Common myeloid progenitor, CD34-positive (primary cell): ENCODE measurements around the gene ZNRF2.
A peak's percentile ranks its signal among the peaks of the same experiment; 100 is the strongest.

Experiments used
- CTCF ChIA-PET: fragments of 350-600 bp; sonication (Branson Sonifier 250); formaldehyde crosslinking; loops from one replicate; lab custom pipeline; 2021; ENCODE audit warnings: antibody characterized with exemption; lab: Charles Lee
- POLR2A ChIA-PET: fragments of 350-600 bp; sonication (Branson Sonifier 250); formaldehyde crosslinking; loops from one replicate; lab custom pipeline; 2021; ENCODE audit warnings: antibody characterized with exemption; lab: Charles Lee
- DNase-seq, 3 donors: peaks; one replicate each; pipeline versions ENCODE4 v3.0.0 to v3.0.0-alpha.2; 2013
- H3K27ac ChIP-seq, 2 experiments: 1 replicate in 1 of 2; 2 replicates in 1 of 2; pipeline ENCODE4 v1.7.0; 2013; ENCODE audit warnings: inconsistent platforms in 2 of 2, low read length in 2 of 2, mild to moderate bottlenecking in 2 of 2, low read depth in 1 of 2, moderate library complexity in 1 of 2; ENCODE audit not compliant: severe bottlenecking in 2 of 2, insufficient read depth in 1 of 2, poor library complexity in 1 of 2
- H3K27me3 ChIP-seq, 5 experiments: replicated peaks in 2 of 5; 1 replicate in 3 of 5; 2 replicates in 2 of 5; pipeline versions ENCODE4 v1.6.1 to v1.7.0; 2013; ENCODE audit warnings: low read length in 4 of 5, mild to moderate bottlenecking in 2 of 5, moderate library complexity in 2 of 5, inconsistent platforms in 1 of 5; ENCODE audit not compliant: insufficient read depth in 5 of 5, control insufficient read depth in 4 of 5
- H3K36me3 ChIP-seq, 4 experiments: 1 replicate in 2 of 4; 2 replicates in 2 of 4; pipeline versions ENCODE4 v1.6.1 to v1.7.0; 2013; ENCODE audit warnings: low read length in 3 of 4, control low read depth in 1 of 4, mild to moderate bottlenecking in 1 of 4; ENCODE audit not compliant: control insufficient read depth in 4 of 4, insufficient read depth in 4 of 4
- H3K4me1 ChIP-seq, 4 experiments: 1 replicate in 3 of 4; 2 replicates in 1 of 4; pipeline versions ENCODE4 v1.6.1 to v1.7.1; 2013; ENCODE audit warnings: low read length in 3 of 4, mild to moderate bottlenecking in 3 of 4, control low read depth in 1 of 4, inconsistent platforms in 1 of 4, moderate library complexity in 1 of 4; ENCODE audit not compliant: control insufficient read depth in 4 of 4, insufficient read depth in 4 of 4; ENCODE audit errors: control extremely low read depth in 1 of 4
- H3K4me3 ChIP-seq, 7 experiments: 1 replicate in 4 of 7; 2 replicates in 3 of 7; pipeline versions ENCODE4 v1.5.1 to v1.7.0; 2013; ENCODE audit warnings: mild to moderate bottlenecking in 7 of 7, low read length in 6 of 7, moderate library complexity in 6 of 7, inconsistent platforms in 2 of 7, low read depth in 2 of 7, control low read depth in 1 of 7; ENCODE audit not compliant: insufficient read depth in 4 of 7, control insufficient read depth in 1 of 7; ENCODE audit errors: extremely low read depth in 1 of 7
- H3K9me3 ChIP-seq, 5 experiments: 1 replicate in 4 of 5; 2 replicates in 1 of 5; pipeline versions ENCODE4 v1.6.1 to v1.7.1; 2013; ENCODE audit warnings: low read length in 4 of 5, mild to moderate bottlenecking in 2 of 5, inconsistent platforms in 1 of 5, low read depth in 1 of 5, moderate library complexity in 1 of 5; ENCODE audit not compliant: control insufficient read depth in 4 of 5, insufficient read depth in 2 of 5; ENCODE audit errors: control extremely low read depth in 1 of 5
- WGBS: methylation state at CpG from one replicate; pipeline ENCODE4 v1.1.5; 2013; ENCODE audit not compliant: insufficient coverage; 5-methylcytosine and 5-hydroxymethylcytosine counted together

ZNRF2 gene

GRCh38 chr7:30303312-30304039 is 19.1 kb downstream of the ZNRF2 start:
- WGBS, result no CpG with 5 or more reads among the region's 1 CpG
- POLR2A ChIA-PET, result interaction anchor here (0.6 kb wide), 1 partner anchor 39 kb away, joined by 6 read pairs; no protein-coding TSS in a partner anchor
- Histone ChIP-seq H3K27ac (no peak overlapping the region), H3K36me3 (no peaks in the 10 kb centered on the region), H3K4me1 (peaks cover 0 to 9% (median 3%) of the 10 kb centered on the region in 4 experiments), H3K27me3 (no peaks in the 10 kb centered on the region), H3K4me3 (no peak overlapping the region), H3K9me3 (no peaks in the 10 kb centered on the region)
- CTCF ChIA-PET, result interaction anchor here (1.0 to 2.4 kb wide), 3 partner anchors 9 to 19 kb away, joined by 3 to 9 read pairs (median 7); no protein-coding TSS in a partner anchor
- no peak for DNase-seq

GRCh38 chr7:30304177-30304884 is 19.9 kb downstream of the ZNRF2 start:
- H3K4me3 ChIP-seq, result no peak overlapping the region
- POLR2A ChIA-PET, result no interaction called here
- no peaks in the 10 kb centered on the region for H3K27me3 ChIP-seq
- peaks cover 0 to 10% (median 3%) of the 10 kb centered on the region in 4 experiments for H3K4me1 ChIP-seq
- no peak overlapping the region for H3K27ac ChIP-seq
- no peaks in the 10 kb centered on the region for H3K36me3 ChIP-seq
- no peaks in the 10 kb centered on the region for H3K9me3 ChIP-seq
- DNase-seq, result no peak
- CTCF ChIA-PET, result interaction anchor here (2.1 to 2.4 kb wide), 2 partner anchors 9 to 18 kb away, joined by 7 to 9 read pairs; no protein-coding TSS in a partner anchor
- WGBS, result 83% methylated on average over 1 of the region's 1 CpG

- ChIA-PET CTCF (no interaction called here), POLR2A (no interaction called here)
- peaks cover 0 to 10% (median 3%) of the 10 kb centered on the region in 4 experiments for H3K4me1 ChIP-seq
These were observed 22.6 kb downstream of the ZNRF2 start for GRCh38 chr7:30306976-30307375.

GRCh38 chr7:30308389-30308788 is 24.0 kb downstream of the ZNRF2 start:
- 92% methylated on average over 2 of the region's 2 CpGs for WGBS
- H3K36me3 ChIP-seq, result no peaks in the 10 kb centered on the region
- CTCF ChIA-PET, result interaction anchor here (1.6 kb wide), 1 partner anchor 18 kb away, joined by 4 read pairs; no protein-coding TSS in a partner anchor
- H3K27ac ChIP-seq, result no peak overlapping the region
- no peaks in the 10 kb centered on the region for H3K27me3 ChIP-seq
- POLR2A ChIA-PET, result no interaction called here
- H3K4me1 ChIP-seq, result peaks cover 0 to 10% (median 3%) of the 10 kb centered on the region in 4 experiments
- no peaks in the 10 kb centered on the region for H3K9me3 ChIP-seq
- DNase-seq, result peak in 2 of 3 donors; percentile 56 to 67
- H3K4me3 ChIP-seq, result no peak overlapping the region

More at GRCh38 chr7:30306976-30307375, 22.6 kb downstream of the ZNRF2 start:
- no peak overlapping the region for H3K27ac ChIP-seq
- H3K36me3 ChIP-seq, result no peaks in the 10 kb centered on the region
- H3K27me3 ChIP-seq, result no peaks in the 10 kb centered on the region
- DNase-seq, result peak in 1 of 3 donors; percentile 26
- no peak overlapping the region for H3K4me3 ChIP-seq
- H3K9me3 ChIP-seq, result no peaks in the 10 kb centered on the region
- no CpG with 5 or more reads among the region's 1 CpG for WGBS

DNA sequence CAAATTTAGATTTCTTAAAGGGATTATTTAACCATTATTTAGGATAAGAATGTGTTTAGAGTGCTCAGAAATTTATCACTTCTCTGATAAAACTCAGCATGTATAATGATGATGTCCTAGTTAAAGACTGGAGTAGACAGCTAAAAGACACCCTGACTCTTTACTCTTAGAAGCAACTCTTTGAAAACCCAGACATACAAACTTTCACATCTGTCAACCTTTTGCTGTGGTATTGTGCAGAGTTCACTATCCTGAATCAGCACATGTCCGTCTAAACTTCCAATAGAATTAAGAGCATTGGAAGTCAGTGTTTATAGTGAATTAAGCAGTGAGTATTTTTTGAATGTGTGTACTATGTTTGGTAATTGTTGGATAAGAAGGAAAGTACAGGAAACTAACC is 24.9 kb downstream of the ZNRF2 start:
- no CpG with 5 or more reads among the region's 1 CpG for WGBS
- H3K9me3 ChIP-seq, result no peaks in the 10 kb centered on the region
- CTCF ChIA-PET, result interaction anchor here (1.6 kb wide), 1 partner anchor 19 kb away, joined by 4 read pairs; no protein-coding TSS in a partner anchor
- H3K4me1 ChIP-seq, result peaks cover 0 to 9% (median 3%) of the 10 kb centered on the region in 4 experiments
- H3K36me3 ChIP-seq, result no peaks in the 10 kb centered on the region
- H3K4me3 ChIP-seq, result no peak overlapping the region
- H3K27me3 ChIP-seq, result no peaks in the 10 kb centered on the region
- POLR2A ChIA-PET, result no interaction called here
- no peak for DNase-seq
- no peak overlapping the region for H3K27ac ChIP-seq

- DNase-seq, result no peak
- Histone ChIP-seq H3K27me3 (no peaks in the 10 kb centered on the region), H3K4me3 (no peak overlapping the region), H3K9me3 (no peaks in the 10 kb centered on the region), H3K36me3 (no peaks in the 10 kb centered on the region), H3K4me1 (peaks cover 0 to 5% (median 3%) of the 10 kb centered on the region in 4 experiments), H3K27ac (no peak overlapping the region)
- WGBS, result 93% methylated on average over 1 of the region's 2 CpGs
- ChIA-PET CTCF (interaction anchor here (1.5 kb wide), 1 partner anchor 18 kb away, joined by 6 read pairs; no protein-coding TSS in a partner anchor), POLR2A (no interaction called here)
These were observed 25.5 kb downstream of the ZNRF2 start for GRCh38 chr7:30309842-30310435.
